Stimulated activated CD4-positive, alpha-beta T cell treated with anti-CD3 and anti-CD28 coated beads, TNF-alpha, amount 100 ng/mL, for 4 hours (primary cell): ENCODE results near the gene PLEKHG2.

Experiments used
- DNase-seq, 3 experiments: peaks; one replicate each; pipeline ENCODE4 v3.0.0-alpha.2; 2020; ENCODE audit warnings: low read depth in 3 of 3

Gene PLEKHG2

DNA sequence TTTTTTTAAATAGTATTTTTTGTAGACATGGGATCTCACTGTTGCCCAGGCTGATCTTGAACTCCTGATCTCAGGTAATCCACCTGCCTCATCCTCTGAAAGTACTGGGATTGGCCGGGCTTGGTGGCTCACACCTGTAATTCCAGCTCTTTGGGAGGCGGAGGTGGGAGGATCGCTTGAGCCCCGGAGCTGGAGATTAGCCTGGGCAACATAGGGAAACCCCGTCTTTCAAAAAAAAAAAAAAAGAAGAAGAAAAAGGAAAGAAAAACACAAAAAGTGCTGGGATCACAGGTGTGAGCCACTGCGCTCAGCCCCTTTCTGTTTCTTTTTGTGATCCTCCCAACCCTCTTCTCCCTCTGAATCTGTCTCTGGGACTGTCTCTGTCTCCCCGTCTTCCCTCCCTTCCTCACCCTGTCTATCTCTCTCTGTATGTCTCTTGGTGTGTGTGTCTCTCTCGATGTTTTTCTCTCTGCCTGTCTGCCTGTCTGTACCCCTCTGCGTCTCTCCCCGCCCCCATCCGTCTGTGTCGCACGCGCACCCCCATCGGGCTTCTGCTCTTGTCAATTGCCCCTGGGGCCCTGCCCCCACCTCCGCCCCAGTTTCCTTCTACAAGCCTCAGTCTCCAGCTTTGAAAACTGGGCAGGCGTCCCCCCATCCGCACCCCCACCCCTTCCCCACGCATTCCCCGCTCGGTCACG is 6.4 kb upstream of the PLEKHG2 start:
- DNase-seq: peak; percentile 82 to 87 (median 82)

DNA sequence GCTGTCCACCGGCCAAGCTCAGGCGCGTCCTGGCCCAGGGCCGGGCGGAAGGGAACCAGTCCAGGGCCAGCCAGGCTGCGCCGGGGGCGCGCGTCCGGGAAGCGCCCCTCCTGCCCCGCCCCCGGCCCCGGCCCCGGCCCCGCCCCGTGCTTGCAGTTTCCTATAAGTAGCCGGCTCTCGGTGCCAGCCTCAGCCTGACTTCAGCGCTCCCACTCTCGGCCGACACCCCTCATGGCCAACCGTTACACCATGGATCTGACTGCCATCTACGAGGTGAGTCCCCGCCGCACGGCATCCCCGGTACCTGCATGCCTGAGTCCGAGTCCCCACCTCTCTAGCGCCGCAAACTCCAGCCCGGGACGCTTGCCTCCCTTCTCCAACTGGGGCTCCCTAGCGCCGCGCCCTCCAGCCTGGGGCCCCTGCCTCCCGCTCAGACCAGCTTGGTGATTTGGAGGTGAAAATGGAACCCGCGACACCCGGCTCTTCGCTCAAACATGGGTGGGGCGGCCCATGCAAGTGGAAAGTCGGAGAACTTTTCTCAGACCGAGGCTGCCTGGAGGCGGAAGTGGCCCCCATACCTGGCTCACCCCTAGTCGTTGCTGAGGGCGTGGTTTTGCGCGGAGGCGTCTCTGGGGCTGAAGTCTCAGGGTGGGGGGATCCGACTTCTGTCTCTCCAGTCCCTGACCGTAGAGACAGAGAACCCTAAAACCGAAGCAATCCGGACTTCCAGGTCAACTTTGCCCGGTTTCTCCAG is 5.6 kb upstream of the PLEKHG2 start, which contains the start of gene ZFP36:
Gene ZFP36, plus strand, starts transcription at position 192 of the 754 bp plus-strand sequence. Its CDS starts 58 bp downstream, at position 250.
- DNase-seq: peak; percentile 77 to 85 (median 79)

- peak in 1 of 3 experiments; percentile 45 for DNase-seq
Observed at GRCh38 chr19:39407410-39407659, 5.1 kb upstream of the PLEKHG2 start.

- peak in 1 of 3 experiments; percentile 15 for DNase-seq
Observed at GRCh38 chr19:39407660-39408391, 4.6 kb upstream of the PLEKHG2 start.

GRCh38 chr19:39408392-39409207 is 3.9 kb upstream of the PLEKHG2 start:
- DNase-seq: no peak

GRCh38 chr19:39409208-39410016 is 3.1 kb upstream of the PLEKHG2 start:
- peak; percentile 71 to 78 (median 73) for DNase-seq

- peak in 1 of 3 experiments; percentile 41 for DNase-seq
Observed at GRCh38 chr19:39410017-39410830, 2.2 kb upstream of the PLEKHG2 start.

DNA sequence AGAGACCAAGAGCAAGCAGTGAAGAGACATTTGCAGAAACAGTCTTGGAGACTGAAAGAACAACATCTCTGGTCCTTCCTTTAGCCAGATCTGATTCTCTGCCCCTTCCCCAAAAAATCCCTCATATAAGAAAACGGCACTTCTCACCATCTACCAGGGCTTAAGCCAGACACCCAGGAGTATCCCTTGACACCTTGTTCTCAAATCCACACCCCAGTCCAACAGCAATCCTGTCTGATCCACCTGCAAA is 1.7 kb upstream of the PLEKHG2 start:
- DNase-seq: no peak

DNA sequence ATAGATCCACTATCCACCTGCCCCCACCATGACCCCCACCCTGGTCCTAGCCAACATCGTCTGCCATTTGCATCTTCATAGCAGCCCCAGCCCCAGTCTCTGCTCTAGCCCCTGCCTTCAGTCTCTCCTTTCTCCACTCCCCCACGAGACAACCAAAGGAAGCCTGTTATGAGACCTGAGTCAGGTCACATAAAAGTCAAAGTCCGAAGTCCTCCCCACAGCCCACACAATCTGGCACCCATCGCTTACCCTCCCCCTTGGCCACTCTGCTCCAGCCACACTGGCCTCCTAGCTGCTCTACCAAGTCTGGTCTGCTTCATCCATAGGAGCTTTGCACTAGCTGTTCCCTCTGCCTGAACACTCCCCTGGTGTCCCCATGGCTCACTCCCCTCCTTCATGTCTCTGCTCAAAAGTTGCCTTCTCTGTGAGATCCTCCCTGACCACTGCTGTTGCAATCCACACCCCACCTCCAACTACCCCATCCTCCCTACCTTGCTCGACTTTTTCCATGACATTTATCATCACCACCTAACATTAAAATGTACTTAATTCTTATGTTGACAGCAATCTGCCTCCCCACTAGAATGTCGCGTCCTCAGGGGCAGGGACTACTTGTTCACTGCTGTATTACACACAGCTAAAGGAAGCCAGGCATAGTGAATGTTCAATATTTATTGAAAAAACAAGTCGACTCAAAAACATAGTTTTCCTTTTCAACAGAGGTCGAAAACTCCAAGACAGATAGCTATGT is 1.2 kb upstream of the PLEKHG2 start:
- DNase-seq: no peak

GRCh38 chr19:39411832-39412099 is 703 bp upstream of the PLEKHG2 start:
- peak; percentile 80 to 87 (median 83) for DNase-seq

DNA sequence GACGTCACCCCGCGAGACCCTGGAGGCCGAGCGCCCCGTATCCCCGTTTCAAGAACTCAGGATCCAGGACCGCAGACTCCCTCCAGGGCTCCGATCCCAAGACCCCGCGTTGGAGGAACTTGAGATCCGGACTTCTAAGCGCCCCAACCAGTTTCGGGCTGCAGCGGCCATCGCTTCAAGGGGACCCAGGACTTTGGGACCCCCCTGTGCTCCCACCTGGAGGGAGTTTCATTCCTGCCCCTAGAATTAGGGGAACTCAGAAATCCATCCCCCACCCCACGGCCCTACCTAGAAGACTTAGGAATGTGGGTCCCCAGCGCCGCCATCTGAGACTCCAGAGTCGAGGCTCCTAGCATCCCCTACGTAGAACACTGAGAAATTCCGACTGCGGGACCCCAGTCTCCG is 400 bp downstream of the PLEKHG2 start:
- no peak for DNase-seq

- no peak for DNase-seq
Observed at GRCh38 chr19:39413272-39413910, 922 bp downstream of the PLEKHG2 start.

GRCh38 chr19:39413911-39414608 is 1.6 kb downstream of the PLEKHG2 start:
- no peak for DNase-seq

DNA sequence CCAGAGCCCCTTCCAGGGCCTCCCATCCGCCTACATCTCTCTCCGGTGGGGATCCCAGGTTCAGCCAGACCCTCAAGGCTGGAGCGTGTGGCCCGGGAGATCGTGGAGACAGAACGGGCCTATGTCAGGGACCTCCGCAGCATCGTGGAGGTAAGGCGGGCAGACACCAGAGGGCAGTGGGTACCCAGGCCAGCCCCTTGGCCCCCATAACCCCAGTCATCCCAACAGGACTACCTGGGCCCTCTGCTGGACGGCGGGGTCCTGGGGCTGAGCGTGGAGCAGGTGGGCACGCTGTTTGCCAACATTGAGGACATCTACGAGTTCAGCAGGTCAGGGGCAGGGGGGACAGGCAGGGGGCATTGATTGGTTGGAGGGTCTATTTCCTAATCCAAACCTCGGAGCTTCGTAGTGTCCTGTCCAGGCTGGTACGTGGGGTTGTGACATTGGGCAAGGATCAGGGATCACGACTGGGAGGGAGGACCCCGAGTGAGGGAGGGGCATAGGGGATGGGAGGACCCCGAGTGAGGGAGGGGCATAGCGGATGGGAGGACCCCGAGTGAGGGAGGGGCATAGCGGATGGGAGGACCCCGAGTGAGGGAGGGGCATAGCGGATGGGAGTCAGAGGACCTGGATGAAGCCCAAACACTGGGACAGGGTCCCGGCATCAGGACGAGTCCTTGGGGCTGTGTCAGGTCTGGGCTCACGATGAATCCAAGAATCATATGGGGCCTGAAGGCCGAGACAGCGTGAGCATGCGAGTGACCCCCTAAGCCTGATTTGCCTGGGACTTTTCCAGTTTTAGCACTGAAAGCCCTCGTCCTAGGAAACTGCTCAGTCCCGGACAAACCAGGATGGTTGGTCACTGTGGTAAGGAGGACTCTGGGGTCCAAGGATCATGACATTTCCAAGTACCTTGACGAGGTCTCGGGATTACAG is 2.9 kb downstream of the PLEKHG2 start:
- no peak for DNase-seq

DNA sequence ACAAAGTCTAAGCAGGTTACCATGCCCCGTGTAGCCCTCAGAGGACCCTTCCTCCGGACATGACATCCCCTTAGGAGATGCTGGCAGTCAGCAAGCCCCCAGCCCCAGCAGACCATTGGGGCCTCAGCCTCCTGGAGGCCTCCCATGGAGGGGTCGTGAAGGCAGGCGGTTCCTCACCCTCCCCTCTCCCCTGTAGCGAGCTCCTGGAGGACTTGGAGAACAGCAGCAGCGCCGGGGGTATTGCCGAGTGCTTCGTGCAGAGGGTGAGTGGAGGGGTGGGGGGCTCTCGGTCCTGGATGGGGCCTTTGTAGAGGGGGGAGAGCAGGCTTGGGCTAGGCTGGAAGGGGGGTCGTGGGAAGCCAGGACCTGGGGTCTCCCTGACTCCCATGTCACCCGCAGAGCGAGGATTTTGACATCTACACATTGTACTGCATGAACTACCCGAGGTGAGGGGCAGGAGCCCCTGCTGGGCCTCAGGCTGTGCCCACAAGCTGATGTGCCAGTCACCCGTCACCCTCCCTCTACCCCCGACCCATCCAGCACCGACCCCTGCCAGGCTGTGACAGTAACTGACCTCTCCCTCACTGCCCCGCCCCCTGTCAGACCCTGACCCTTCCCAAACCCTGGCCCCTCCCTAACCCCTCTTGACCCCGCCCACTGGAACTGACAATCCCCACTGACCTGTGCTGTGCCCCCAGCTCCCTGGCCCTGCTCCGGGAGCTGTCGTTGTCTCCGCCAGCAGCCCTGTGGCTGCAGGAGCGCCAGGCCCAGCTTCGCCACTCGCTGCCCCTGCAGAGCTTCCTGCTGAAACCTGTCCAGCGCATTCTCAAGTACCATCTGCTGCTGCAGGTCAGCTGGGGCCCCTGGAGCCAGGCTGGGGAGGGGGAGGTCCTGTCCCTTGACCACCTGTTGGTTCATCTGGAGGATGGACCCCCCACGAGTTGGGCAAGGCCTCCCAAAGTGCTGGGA is 4.0 kb downstream of the PLEKHG2 start:
- DNase-seq: no peak

DNA sequence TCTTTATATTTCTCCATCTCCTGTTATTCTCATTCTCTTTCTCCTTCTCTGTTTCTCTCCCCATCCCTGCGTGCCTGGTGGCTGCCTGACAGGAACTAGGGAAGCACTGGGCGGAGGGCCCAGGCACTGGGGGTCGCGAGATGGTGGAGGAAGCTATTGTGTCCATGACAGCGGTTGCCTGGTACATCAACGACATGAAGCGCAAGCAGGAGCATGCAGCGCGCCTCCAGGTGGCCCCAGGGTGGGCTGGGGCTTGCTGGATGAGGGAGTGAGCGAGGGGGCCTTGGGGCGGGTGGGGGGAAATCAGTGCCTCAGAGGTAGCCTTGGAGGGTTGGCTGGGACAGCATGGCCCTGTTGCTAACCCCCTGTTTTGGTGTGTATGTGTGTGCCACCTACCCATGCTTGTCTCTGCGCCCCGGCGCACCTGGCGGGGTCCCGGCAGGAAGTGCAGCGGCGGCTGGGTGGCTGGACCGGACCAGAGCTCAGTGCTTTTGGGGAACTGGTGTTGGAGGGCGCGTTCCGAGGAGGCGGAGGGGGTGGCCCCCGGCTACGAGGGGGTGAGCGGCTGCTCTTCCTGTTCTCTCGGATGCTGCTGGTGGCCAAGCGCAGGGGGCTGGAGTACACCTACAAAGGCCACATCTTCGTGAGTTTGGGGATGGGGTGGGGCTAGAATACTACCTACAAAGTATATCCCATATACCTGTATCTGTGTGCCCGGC is 5.2 kb downstream of the PLEKHG2 start:
- DNase-seq: no peak
